Stimulated activated CD8-positive, alpha-beta memory T cell treated with anti-CD3 and anti-CD28 coated beads, Interleukin-4, amount 100 ng/mL, for 1 hour (primary cell): ENCODE measurements around the gene MYO1F.

Experiments used
- DNase-seq, 2 donors: peaks; one replicate each; pipeline ENCODE4 v3.0.0-alpha.2; 2020; ENCODE audit warnings: low read depth in 2 of 2, low spot score in 1 of 2

The MYO1F gene

GRCh38 chr19:8473648-8474476 is 103.4 kb downstream of the MYO1F start:
- no peak for DNase-seq
